Activated CD8-positive, alpha-beta memory T cell treated with anti-CD3 and anti-CD28 coated beads, Interleukin-2, amount 50 U/mL, for 24 hours (primary cell): ENCODE results near the gene RFXANK.
"Not testable (repeated sequence)": the region's sequence is repeated elsewhere in the genome, so short reads cannot be mapped to it uniquely, and the experiment has no call there.

ENCODE experiments used
- DNase-seq: peaks from one replicate; pipeline ENCODE4 v3.0.0-alpha.2; 2020; ENCODE audit errors: extremely low read depth

RFXANK gene

DNA sequence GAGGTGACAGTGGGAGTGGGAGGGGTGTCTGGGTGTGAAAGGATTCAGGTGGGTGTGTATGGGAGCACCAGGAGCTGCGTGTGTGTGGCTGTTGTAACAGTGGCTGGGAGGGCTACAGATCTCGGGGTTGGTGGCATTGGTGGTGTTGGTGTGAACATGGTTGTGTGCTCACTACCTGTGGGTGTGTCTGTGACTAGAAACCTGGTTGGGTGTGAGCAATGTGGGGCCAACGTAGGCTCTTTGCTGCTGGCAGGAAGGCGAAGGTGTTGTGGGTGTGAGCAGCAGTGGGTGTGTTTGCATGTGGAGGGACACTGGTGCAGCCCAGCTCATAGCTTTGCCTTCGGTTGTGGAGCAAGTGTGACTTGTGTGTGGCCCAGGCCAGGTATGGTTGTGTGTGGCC is 14.9 kb downstream of the RFXANK start:
- DNase-seq, result no peak

DNA sequence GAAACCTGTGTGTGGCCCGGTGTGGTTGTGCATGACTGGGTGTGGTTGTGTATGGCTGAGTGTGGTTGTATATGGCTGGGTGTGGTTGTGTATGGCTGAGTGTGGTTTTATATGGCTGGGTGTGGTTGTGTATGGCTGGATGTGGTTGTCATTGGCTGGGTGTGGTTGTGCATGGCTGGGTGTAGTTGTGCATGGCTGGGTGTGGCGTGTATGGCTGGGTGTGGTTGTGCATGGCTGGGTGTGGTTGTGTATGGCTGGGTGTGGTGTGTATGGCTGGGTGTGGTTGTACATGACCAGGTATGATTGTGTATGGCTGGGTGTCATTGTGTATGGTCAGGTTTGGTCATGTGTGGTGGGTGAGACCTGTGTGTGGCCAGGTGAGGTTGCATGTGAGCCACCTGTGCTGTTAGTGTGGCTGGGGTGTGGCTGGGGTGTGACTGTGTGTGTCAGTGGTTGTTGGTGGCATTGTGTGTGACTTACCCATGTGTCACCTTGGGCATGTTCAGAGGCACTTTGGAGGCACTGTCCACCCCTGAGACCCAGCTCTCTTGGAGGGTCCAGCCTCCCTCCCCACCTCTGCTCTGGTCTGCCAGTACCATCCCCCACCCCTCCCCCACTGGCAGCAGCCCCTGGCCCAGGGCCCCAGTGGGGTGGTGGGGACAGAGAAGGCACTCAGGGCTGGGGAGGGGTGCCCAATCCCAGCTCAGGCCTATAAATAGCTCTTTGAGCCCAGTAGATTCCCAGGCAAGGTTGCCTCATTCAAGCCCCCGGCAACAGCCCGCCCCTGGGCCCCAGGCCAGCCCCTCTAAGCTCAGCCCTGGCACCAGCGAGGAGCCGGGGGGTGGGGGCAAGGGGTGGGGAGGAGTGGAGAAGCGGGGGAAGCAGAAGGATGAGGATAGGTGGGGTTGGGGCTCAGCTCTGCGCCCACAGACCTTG is 15.8 kb downstream of the RFXANK start:
- no peak for DNase-seq

DNA sequence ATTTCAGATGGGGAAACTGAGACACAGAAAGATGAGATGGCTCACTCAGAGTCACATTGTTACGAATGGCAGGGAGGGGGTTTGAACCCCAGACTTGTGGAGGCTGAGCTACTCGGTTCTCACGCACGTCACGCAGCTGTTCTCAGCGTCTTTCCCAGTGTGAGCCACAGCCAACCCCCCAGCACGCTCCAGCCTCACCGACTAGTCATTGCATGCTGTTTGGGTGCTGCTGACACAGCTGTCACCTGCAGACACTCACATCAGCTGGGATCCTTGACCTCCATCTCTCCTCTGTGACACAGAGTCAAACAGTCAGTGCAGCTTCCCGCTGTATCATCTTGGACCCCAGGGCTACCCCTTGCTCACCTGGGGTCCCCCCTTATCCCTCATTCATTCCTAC is 17.3 kb downstream of the RFXANK start:
- DNase-seq, result no peak

DNA sequence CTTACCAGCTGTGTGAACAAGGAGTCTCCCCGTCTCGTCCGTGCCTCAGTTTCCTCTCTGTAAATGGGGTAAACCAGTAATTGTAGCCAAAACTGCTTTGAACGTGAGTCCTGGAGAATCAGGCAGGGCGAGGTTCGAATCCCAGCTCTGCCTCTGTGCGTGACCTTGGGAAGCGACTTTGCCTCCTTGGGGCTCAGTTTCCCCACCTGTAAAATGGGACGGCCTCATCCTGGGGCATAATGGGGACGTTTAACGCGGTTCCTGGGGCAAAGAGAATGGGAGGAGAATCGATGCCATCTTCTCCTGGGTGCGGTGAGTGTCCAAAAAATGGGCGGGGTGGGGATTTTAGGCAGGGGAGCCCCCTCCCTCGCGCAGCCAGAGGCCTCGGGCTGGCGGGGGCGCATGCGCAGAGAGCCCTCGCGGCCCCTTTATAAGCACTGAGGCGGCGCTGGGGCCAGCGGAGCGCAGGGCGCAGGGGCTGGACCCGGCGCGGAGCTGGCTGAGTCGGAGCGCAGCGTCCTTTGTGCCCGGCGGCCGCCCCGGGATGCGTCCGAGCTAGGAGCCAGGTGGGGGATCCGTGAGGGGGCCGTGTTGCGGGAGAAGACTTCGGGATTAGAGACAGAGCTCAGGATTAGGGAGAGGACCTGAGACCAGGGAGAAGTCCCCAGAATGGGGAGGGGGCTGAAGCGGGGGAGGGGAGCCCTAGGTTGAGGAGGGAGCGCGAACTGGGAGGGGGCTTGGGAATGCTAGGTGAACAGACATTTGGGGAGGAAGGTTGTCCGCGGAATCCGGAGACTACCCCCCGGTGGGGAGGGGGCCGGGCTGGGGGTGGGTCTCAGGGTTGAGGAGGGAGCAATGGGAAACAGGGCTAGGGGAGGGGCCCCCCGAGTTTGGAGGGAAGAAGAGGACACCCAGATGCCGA is 19.7 kb downstream of the RFXANK start, which contains the start of gene NCAN:
NCAN (plus strand) TSS at position 460 of the 922 bp plus-strand sequence. CDS start 4,996 bp downstream, outside the sequence.
- DNase-seq, result no peak

DNA sequence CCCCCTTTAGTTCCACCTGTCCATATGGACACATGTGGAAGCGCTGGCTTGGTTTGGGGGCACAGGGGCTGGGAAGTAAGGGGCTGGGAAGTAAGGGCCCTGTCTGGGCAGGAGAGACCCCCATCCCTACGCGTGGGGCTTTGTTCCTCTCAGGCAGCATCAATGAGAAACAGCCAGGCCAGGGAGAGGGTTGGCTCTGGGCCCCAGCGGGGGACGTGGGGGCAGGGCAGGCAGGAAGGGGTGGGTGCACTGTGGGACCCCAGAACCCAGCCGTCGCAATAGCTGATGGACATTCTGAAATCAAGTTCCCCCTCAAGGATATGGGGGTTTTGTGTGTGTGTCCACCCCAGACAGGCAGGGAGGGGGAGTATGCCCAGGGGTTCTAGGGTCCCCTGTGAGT is 20.9 kb downstream of the RFXANK start:
- no peak for DNase-seq

DNA sequence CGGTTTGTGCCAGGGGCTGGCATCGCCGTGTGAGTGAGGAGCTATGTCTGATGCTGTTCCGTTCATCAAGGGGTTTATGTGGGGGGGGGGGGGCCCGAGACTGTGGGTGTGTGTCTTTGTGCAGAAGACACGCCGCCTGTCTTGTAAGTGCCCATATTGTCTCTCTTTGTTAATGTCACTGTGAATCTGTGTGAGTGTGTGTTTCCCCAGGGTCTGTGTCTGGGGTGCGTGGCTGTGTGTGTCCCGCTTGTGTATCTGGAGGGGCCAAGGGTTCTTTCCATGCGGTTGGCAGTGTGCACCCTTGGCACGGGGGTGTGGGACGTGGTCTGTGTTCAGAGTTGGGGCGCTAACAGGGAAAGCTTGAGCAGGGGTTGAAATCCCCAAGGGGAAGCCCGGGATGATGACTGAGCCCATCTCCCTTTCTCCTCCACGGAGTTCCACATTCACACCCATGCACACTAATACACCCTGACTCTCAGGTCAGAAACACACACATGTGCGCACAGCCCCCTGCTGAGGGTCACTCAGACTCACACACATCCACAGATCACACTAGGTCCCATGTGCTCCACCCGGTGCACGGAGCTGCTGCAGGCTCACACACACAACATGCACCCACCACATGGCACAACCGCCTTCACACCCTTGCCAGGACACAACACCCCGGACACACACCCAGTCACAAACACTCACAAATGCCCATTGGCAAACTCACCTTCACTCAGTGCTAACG is 21.5 kb downstream of the RFXANK start:
- DNase-seq, result no peak

DNA sequence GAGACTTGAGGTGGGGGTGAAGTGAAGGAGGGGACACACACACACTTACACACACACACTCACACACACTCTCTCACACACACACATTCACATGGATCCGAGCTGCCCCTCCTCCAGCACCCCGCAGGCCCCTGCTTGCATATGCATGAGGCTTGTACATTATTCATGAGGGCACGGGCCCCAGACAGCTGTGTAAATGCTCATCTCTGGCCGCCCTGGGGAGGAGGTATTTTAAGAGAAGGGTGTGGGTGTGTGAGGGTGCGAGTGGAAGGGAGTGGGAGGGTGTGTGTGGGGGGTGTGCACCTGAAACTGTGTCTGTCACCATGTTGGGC is 22.1 kb downstream of the RFXANK start:
- DNase-seq, result no peak

DNA sequence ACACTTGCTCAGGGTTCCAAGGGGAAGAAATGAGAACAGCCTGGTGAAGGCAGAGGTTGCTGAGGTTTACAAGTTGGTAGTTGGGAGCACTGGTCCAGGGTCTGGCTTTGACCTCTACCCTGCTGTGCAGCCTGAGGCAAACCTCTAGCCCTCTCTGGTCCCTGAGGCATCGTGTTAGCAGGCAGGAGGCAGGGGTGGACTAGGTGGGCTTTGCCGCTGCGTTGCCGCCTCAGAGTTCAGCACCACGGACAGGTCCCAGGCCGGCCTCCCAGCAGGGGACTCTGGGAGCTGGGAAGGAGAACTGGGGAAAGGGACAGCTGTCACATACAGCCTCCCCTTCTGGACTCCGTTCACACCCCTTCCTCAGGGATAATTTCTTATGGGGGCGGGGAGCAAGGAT is 22.8 kb downstream of the RFXANK start:
- DNase-seq, result no peak

DNA sequence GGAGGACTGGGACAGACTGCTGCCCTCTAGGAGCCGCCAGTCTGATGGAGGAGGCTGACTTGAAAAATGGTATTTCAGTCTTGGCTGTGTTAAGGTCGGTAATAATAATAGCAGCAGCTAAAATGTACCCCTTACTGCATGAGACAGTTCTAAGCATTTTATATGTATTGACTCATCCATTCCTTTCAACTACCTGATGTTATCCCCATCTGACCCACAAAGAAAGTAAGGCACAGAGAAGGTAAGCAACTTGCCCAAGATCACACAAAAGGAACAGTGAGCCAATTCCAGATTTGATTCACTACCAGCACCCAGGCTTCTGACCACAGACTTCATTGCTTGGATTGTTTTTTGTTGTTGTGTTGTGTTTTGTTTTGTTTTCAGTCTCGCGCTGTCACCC is 23.7 kb downstream of the RFXANK start:
- no peak for DNase-seq

DNA sequence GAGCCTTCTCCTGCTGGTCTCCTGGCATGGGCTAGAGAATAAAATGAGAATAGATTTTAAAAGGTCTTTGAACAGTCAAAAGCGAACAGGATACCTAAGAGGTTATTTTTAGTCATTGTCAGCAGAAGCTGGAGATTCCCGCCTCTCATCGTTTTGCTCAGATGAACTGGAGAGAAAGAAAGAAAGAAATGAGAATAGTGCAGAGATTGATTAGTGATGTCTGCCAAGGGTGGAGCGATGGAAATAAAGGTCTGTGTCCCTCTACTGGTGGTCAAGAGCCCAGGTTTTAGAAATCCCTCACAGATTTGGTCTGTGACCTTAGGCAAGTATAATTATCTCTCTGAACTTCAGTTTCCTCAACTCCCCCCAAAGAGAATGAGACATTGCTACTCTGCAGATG is 25.0 kb downstream of the RFXANK start:
- no peak for DNase-seq

DNA sequence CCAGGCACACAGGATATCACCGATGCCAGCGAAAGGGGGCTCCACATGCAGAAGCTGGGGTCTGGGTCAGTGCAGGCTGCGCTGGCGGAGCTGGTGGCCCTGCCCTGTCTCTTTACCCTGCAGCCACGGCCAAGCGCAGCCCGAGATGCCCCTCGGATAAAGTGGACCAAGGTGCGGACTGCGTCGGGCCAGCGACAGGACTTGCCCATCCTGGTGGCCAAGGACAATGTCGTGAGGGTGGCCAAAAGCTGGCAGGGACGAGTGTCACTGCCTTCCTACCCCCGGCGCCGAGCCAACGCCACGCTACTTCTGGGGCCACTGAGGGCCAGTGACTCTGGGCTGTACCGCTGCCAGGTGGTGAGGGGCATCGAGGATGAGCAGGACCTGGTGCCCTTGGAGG is 26.9 kb downstream of the RFXANK start:
- no peak for DNase-seq

DNA sequence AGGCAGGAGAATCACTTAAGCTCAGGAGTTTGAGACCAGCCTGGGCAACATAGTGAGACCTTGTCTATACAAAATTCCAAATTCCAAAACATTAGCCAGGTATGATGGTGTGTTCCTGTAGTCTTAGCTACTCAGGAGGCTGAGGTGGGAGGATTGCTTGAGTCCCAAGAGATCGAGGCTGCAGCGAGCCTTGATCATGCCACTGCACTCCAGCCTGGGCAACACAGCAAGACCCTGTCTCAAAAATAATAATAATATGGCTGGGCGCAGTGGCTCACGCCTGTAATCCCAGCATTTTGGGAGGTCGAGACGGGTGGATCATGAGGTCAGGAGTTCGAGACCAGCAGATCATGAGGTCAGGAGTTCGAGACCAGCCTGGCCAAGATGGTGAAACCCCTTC is 28.9 kb downstream of the RFXANK start:
- DNase-seq, result not testable (repeated sequence)

DNA sequence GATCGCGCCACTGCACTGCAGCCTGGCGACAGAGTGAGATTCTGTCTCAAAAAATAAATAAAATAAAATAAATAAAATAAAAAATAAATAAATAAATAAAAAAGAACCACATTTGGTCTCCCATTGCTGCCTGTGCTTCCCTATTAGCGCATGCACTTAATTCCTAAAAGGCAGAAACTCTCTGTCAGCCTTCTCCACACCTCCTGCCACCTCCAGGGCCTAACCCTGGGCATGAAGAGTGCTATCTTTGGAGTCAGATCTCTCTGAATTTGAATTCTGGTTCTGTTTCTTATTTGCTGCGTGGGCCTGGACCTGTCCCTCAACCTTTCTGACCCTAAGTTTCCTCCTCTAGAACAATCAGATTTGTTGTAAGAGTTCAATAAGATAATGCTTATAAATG is 31.0 kb downstream of the RFXANK start:
- no peak for DNase-seq

DNA sequence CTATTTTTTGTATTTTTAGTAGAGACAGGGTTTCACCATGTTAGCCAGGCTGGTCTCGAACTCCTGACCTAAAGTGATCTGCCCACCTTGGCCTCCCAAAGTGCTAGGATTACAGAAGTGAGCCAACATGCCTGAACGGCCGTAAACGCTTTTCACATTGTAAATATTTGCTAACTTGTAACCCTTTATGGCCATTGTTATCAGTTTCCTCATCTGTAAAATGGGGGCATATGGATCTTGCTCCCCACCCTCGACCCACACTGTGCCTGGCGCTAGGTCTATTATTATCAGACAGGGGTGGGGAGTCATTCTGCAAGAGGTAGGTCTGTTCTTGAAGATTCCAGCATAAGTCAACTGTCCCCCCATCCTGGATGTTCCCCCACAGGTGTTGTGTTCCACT is 31.6 kb downstream of the RFXANK start:
- DNase-seq, result no peak

DNA sequence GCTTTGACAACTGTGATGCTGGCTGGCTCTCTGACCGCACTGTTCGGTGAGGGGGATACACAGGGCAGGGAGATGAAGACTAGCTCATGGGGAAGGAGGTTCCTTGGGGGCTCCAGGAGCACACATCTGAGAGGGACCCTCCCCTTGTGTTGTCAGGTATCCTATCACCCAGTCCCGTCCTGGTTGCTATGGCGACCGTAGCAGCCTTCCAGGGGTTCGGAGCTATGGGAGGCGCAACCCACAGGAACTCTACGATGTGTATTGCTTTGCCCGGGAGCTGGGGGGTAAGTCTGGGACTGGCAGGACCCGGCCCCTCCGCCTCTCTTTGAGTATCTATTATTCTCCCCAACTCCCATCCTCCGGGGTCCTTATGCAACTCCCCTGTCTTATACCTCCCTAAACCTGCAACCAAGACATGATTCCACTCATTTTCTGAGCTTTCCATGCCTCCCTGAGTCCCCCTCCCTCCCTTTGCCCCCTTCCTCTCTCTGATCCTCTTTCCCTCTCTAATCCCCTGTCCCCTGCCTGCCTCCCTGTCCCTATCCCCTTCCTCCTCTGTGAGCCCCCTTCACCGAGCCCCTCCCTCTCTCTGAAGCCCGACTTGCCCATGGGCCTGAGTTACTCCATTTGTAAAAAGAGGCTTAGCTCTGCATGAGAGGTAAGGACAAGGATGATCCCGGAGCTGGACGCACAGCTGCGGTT is 32.2 kb downstream of the RFXANK start:
- DNase-seq, result no peak

DNA sequence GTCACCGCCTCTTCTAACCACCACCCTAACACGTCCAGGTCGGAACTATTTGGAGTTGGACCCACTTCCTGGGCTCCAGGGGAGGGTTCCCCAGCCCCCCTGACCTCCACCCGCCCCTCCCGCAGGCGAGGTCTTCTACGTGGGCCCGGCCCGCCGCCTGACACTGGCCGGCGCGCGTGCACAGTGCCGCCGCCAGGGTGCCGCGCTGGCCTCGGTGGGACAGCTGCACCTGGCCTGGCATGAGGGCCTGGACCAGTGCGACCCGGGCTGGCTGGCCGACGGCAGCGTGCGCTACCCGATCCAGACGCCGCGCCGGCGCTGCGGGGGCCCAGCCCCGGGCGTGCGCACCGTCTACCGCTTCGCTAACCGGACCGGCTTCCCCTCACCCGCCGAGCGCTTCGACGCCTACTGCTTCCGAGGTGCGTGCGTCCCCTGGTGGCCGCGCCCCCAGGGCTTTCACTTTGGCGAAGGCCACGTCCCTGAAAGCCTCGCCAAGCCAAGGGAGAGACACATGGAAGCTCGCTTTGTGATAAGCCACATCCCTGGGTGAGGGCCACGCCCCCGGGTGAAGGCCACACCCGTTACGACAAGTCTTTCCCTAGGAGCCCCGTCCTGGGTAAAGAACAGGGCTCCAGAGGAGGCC is 32.9 kb downstream of the RFXANK start:
- peak; percentile 31 for DNase-seq

DNA sequence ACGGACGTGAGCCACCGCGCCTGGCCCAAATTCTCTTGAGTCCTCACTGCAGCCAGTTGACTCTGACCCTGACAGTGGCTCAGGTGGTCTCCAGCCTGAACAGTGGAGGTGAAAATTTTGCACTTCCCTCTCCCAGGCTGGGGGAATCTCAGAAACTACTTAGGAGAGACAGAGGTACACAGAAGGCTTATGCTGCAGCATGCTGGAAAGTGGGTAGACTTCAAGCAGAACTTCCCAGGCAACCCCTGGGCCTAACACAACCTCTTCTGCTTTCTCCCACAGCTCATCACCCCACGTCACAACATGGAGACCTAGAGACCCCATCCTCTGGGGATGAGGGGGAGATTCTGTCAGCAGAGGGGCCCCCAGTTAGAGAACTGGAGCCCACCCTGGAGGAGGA is 34.1 kb downstream of the RFXANK start:
- no peak for DNase-seq

DNA sequence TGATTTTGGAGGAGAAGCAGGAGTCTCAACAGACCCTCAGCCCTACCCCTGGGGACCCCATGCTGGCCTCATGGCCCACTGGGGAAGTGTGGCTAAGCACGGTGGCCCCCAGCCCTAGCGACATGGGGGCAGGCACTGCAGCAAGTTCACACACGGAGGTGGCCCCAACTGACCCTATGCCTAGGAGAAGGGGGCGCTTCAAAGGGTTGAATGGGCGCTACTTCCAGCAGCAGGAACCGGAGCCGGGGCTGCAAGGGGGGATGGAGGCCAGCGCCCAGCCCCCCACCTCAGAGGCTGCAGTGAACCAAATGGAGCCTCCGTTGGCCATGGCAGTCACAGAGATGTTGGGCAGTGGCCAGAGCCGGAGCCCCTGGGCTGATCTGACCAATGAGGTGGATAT is 34.6 kb downstream of the RFXANK start:
- DNase-seq, result no peak

DNA sequence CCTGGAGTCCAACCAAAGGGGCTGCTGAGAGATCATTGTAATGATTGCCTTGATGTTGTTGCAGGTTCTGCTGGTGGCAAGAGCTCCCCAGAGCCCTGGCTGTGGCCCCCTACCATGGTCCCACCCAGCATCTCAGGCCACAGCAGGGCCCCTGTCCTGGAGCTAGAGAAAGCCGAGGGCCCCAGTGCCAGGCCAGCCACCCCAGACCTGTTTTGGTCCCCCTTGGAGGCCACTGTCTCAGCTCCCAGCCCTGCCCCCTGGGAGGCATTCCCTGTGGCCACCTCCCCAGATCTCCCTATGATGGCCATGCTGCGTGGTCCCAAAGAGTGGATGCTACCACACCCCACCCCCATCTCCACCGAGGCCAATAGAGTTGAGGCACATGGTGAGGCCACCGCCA is 35.2 kb downstream of the RFXANK start:
- DNase-seq, result no peak

DNA sequence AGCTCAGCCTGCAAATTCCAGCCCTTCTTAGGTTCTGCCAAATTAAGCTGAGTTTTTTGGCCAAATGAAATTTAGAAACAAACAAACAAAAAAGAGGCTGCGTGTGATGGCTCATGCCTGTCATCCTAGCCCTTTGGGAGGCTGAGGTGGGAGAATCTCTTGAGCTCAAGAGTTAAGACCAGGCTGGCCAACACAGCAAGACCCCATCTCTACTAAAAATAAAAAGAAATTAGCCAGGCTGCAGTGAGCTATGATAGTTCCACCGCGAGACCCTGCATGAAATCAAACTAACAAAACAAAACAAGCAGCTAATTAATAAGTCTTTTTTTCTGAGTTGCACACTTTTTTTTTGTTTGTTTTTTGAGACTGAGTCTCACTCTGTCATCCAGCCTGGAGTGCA is 37.6 kb downstream of the RFXANK start:
- no peak for DNase-seq

DNA sequence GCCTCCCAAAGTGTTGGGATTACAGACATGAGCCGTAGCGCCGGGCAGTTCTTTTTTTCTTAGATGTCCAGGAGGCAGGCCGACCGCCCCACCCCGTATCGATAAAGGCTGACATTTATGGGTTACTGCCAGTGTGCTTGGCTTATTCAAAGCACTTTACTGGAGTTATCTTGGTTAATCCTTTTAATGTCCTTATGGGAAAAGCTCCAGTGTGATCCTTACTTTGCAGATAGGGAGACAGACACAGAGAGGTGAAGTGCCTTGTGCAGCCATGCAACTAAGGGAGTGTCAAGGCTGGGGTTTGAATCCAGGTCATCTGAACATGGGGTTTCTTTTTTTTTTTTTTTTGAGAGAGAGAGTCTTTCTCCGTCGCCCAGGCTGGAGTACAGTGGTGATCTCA is 38.9 kb downstream of the RFXANK start:
- no peak for DNase-seq
